Kidney tubule cell (primary cell): ENCODE measurements around the gene C21orf91.
"Not testable (repeated sequence)": the region's sequence is repeated elsewhere in the genome, so short reads cannot be mapped to it uniquely, and the experiment has no call there.

Experiments used
- DNase-seq: peaks from one replicate; pipeline ENCODE4 v3.0.0-alpha.2; 2018; ENCODE audit warnings: low spot score

The C21orf91 gene

GRCh38 chr21:17777072-17777765 lies 41.9 kb downstream of the C21orf91 start:
- peak; percentile 8 for DNase-seq

- DNase-seq = no peak
These were observed 43.6 kb downstream of the C21orf91 start for GRCh38 chr21:17775431-17776126.

- DNase-seq = not testable (repeated sequence)
These were observed 44.1 kb downstream of the C21orf91 start for GRCh38 chr21:17775021-17775420.

- DNase-seq = no peak
These were observed 49.7 kb downstream of the C21orf91 start for GRCh38 chr21:17769447-17769845.

GRCh38 chr21:17768840-17769446 lies 50.2 kb downstream of the C21orf91 start:
- DNase-seq = no peak

GRCh38 chr21:17765207-17765606 lies 53.9 kb downstream of the C21orf91 start:
- DNase-seq = no peak

- no peak for DNase-seq
These were observed 55.7 kb downstream of the C21orf91 start for GRCh38 chr21:17763288-17764037.

GRCh38 chr21:17759511-17760178 lies 59.5 kb downstream of the C21orf91 start:
- DNase-seq = no peak

- no peak for DNase-seq
These were observed 60.5 kb downstream of the C21orf91 start for GRCh38 chr21:17758683-17759082.

- no peak for DNase-seq
These were observed 61.5 kb downstream of the C21orf91 start for GRCh38 chr21:17757671-17758070.

GRCh38 chr21:17753736-17754135 lies 65.4 kb downstream of the C21orf91 start:
- no peak for DNase-seq

- DNase-seq = no peak
These were observed 67.0 kb downstream of the C21orf91 start for GRCh38 chr21:17752171-17752570.

GRCh38 chr21:17746920-17747319 lies 72.2 kb downstream of the C21orf91 start:
- DNase-seq = no peak

- no peak for DNase-seq
These were observed 74.1 kb downstream of the C21orf91 start for GRCh38 chr21:17745086-17745485.

GRCh38 chr21:17742940-17743592 lies 76.1 kb downstream of the C21orf91 start:
- no peak for DNase-seq

GRCh38 chr21:17742181-17742580 lies 77.0 kb downstream of the C21orf91 start:
- DNase-seq = peak; percentile 16
